IMR-90 (cell line): Measurements from ENCODE around the gene ADCK1. TPM values are rescaled to one million over a fixed set of nuclear protein-coding genes. Genes with fewer than 3 reads are reported as not detected.
"Not testable (repeated sequence)": the region's sequence is repeated elsewhere in the genome, so short reads cannot be mapped to it uniquely, and the experiment has no call there.

ENCODE experiments used
- ATAC-seq: fragments of 200-7000 bp; cut with Tn5 transposase; 2 replicates; pipeline ENCODE4 v1.9.1; 2020; ENCODE audit warnings: low read depth, mild to moderate bottlenecking, moderate library complexity
- BruUV-seq: library from RNA; stranded (reverse); fragments of 400-500 nt; replicated peaks from 2 replicates; lab custom pipeline; 2021; lab: Mats Ljungman, UMichigan
- CTCF ChIA-PET: fragments of 300-600 bp; formaldehyde crosslinking; extraction: SDS; loops from one replicate; lab custom pipeline; 2021; ENCODE audit warnings: antibody characterized with exemption; lab: Yijun Ruan, JAX
- POLR2A ChIA-PET: fragments of 300-600 bp; sonication (Branson Sonifier 250); formaldehyde crosslinking; loops from one replicate; lab custom pipeline; 2022; ENCODE audit warnings: antibody characterized with exemption; ENCODE audit not compliant: unreplicated experiment; lab: Charles Lee
- DNase-seq: peaks from one replicate; pipeline ENCODE4 v3.0.0; 2013
- H2AFZ ChIP-seq: replicated peaks from 2 replicates; pipeline ENCODE3; 2013; ENCODE audit warnings: low read length, mild to moderate bottlenecking; ENCODE audit not compliant: poor library complexity
- H2AK5ac ChIP-seq: 2 replicates; pipeline ENCODE4 v1.6.1; 2013; ENCODE audit warnings: low read depth, low read length, inconsistent platforms
- H2AK9ac ChIP-seq: replicated peaks from 2 replicates; pipeline ENCODE3; 2013; ENCODE audit warnings: mild to moderate bottlenecking, low read depth, low read length, moderate library complexity; ENCODE audit not compliant: poor library complexity
- H2BK120ac ChIP-seq: 2 replicates; pipeline ENCODE4 v1.6.1; 2013; ENCODE audit warnings: low read depth, low read length, inconsistent platforms
- H2BK15ac ChIP-seq: 3 replicates; pipeline ENCODE4 v1.6.1; 2013; ENCODE audit warnings: low read depth, low read length, inconsistent platforms
- H2BK20ac ChIP-seq: 2 replicates; pipeline ENCODE4 v1.6.1; 2013; ENCODE audit warnings: low read depth, mild to moderate bottlenecking, inconsistent platforms, low read length, moderate library complexity
- H2BK5ac ChIP-seq: 2 replicates; pipeline ENCODE4 v1.6.1; 2013; ENCODE audit warnings: mild to moderate bottlenecking, low read depth, low read length, inconsistent platforms; ENCODE audit not compliant: poor library complexity, severe bottlenecking
- H3K14ac ChIP-seq: replicated peaks from 2 replicates; pipeline ENCODE4 v1.6.1; 2013; ENCODE audit warnings: low read depth, low read length, inconsistent platforms
- H3K18ac ChIP-seq: 2 replicates; pipeline ENCODE4 v1.6.1; 2013; ENCODE audit warnings: low read depth, low read length, control low read depth
- H3K23ac ChIP-seq: 2 replicates; pipeline ENCODE4 v1.6.1; 2013; ENCODE audit warnings: low read depth, low read length, inconsistent platforms
- H3K27ac ChIP-seq: 2 replicates; pipeline ENCODE4 v1.5.1; 2013; ENCODE audit warnings: mild to moderate bottlenecking, control low read depth, low read length; ENCODE audit not compliant: insufficient read depth
- H3K27me3 ChIP-seq: 2 replicates; pipeline ENCODE4 v1.6.1; 2013; ENCODE audit warnings: low read length; ENCODE audit not compliant: control insufficient read depth, insufficient read depth
- H3K36me3 ChIP-seq: 2 replicates; pipeline ENCODE4 v1.6.1; 2013; ENCODE audit warnings: low read length, mixed read lengths; ENCODE audit not compliant: control insufficient read depth, insufficient read depth
- H3K4ac ChIP-seq: 2 replicates; pipeline ENCODE4 v1.6.1; 2013; ENCODE audit warnings: low read depth, low read length, inconsistent platforms
- H3K4me1 ChIP-seq: 2 replicates; pipeline ENCODE4 v1.6.1; 2013; ENCODE audit warnings: low read length, mixed read lengths; ENCODE audit not compliant: control insufficient read depth, insufficient read depth
- H3K4me2 ChIP-seq: 2 replicates; pipeline ENCODE4 v1.6.1; 2013; ENCODE audit warnings: low read depth, mild to moderate bottlenecking, control low read depth, low read length, moderate library complexity
- H3K4me3 ChIP-seq: 2 replicates; pipeline ENCODE4 v1.5.1; 2013; ENCODE audit warnings: low read depth, mild to moderate bottlenecking, control low read depth, low read length, moderate library complexity; ENCODE audit not compliant: insufficient read depth
- H3K56ac ChIP-seq: 2 replicates; pipeline ENCODE4 v1.6.1; 2013; ENCODE audit warnings: low read length, inconsistent platforms; ENCODE audit not compliant: insufficient read depth; ENCODE audit errors: extremely low read depth
- H3K79me1 ChIP-seq, 2 experiments: 2 replicates each; pipeline ENCODE4 v1.6.1; 2013; ENCODE audit warnings: low read length in 2 of 2, inconsistent platforms in 1 of 2, low read depth in 1 of 2
- H3K9ac ChIP-seq: 2 replicates; pipeline ENCODE4 v1.6.1; 2013; ENCODE audit warnings: low read depth, low read length, control low read depth
- H3K9me1 ChIP-seq: 2 replicates; pipeline ENCODE4 v1.6.1; 2013; ENCODE audit warnings: low read length, inconsistent platforms; ENCODE audit not compliant: insufficient read depth
- H3K9me3 ChIP-seq: 2 replicates; pipeline ENCODE4 v1.6.1; 2013; ENCODE audit warnings: low read length; ENCODE audit not compliant: control insufficient read depth, insufficient read depth
- H4K20me1 ChIP-seq: 2 replicates; pipeline ENCODE4 v1.6.1; 2013; ENCODE audit warnings: low read length, inconsistent platforms; ENCODE audit not compliant: insufficient read depth
- H4K5ac ChIP-seq: 2 replicates; pipeline ENCODE4 v1.6.1; 2013; ENCODE audit warnings: mild to moderate bottlenecking, low read depth, low read length, control low read depth
- H4K8ac ChIP-seq, 2 experiments: 2 replicates each; pipeline ENCODE4 v1.6.1; 2013; ENCODE audit warnings: low read depth in 2 of 2, low read length in 2 of 2, control low read depth in 1 of 2, inconsistent platforms in 1 of 2
- H4K91ac ChIP-seq: 2 replicates; pipeline ENCODE4 v1.6.1; 2013; ENCODE audit warnings: low read depth, low read length, inconsistent platforms; ENCODE audit not compliant: insufficient read depth
- WGBS, 2 experiments: methylation state at CpG; one replicate each; pipeline versions ENCODE4 v1.1.5 to v1.1.7; 2013; ENCODE audit warnings: missing lambda C conversion rate in 2 of 2; ENCODE audit not compliant: insufficient read length in 1 of 2; ENCODE audit errors: extremely low coverage in 2 of 2; 5-methylcytosine and 5-hydroxymethylcytosine counted together
- dilution Hi-C: fragments of 300-500 bp; cut with HindIII; formaldehyde crosslinking; loops from one replicate; pipeline ENCODE4 v1.14.3; 2018; ENCODE audit warnings: low sequenced_read_pairs; ENCODE audit not compliant: unreplicated experiment
- in situ Hi-C: fragments of 300-500 bp; cut with MboI; formaldehyde crosslinking; loops from 3 replicates; pipeline ENCODE4 v1.14.3; 2019; ENCODE audit warnings: low sequenced_read_pairs, inconsistent platforms, mixed read lengths
- intact Hi-C: fragments of 100-400 bp; cut with micrococcal nuclease; formaldehyde crosslinking; loops from 2 replicates; pipeline ENCODE4 v1.10.0; 2022
- polyA plus RNA-seq, 3 experiments: library from polyadenylated mRNA; depleted of rRNA; stranded (reverse); fragments of >200 nt; gene quantifications; 2 replicates each; pipeline ENCODE4 v1.2.3, GENCODE V29; 2012; ENCODE audit warnings: low replicate concordance in 1 of 3
- total RNA-seq: library from RNA; depleted of rRNA; stranded (reverse); fragments of >200 nt; gene quantifications from 2 replicates; pipeline ENCODE4 v1.2.3, GENCODE V29; 2012

ADCK1 gene
- total and polyA plus RNA-seq, 2 of the 4 experiments (the other 2 are of a cell fraction): 1.6 to 4.6 TPM

- BruUV-seq: not testable (repeated sequence)
Observed at GRCh38 chr14:77888903-77889302, 89.0 kb downstream of the ADCK1 start.

More at GRCh38 chr14:77888903-77889302, 89.0 kb downstream of the ADCK1 start:
- WGBS, 2 experiments: 88% methylated on average over 1 of the region's 3 CpGs; no CpG with 5 or more reads in 1 of the 2 experiments
- DNase-seq, H3K23ac ChIP-seq, H3K4me2 ChIP-seq, H2AK9ac ChIP-seq, POLR2A ChIA-PET, H2BK120ac ChIP-seq, H2AFZ ChIP-seq, H3K9ac ChIP-seq, H3K4me1 ChIP-seq, H3K9me3 ChIP-seq, H3K18ac ChIP-seq, H3K4me3 ChIP-seq, in situ Hi-C loops, H2BK20ac ChIP-seq, H3K4ac ChIP-seq, CTCF ChIA-PET, H4K91ac ChIP-seq, H4K20me1 ChIP-seq, H2BK5ac ChIP-seq, dilution Hi-C loops, H3K9me1 ChIP-seq, H3K27me3 ChIP-seq, H4K8ac ChIP-seq, H3K27ac ChIP-seq, H3K79me1 ChIP-seq, ATAC-seq, intact Hi-C loops, H3K36me3 ChIP-seq, H4K5ac ChIP-seq, H3K14ac ChIP-seq, H2BK15ac ChIP-seq, H2AK5ac ChIP-seq, H3K56ac ChIP-seq: not testable (repeated sequence)
